GM12891 (cell line): ENCODE data around the gene TMEM121B.

Experiments
- POLR2A ChIP-seq: IDR thresholded peaks from 2 replicates; pipeline ENCODE4 v1.6.1; 2011; ENCODE audit warnings: low read depth, low read length, control low read depth
- POLR2AphosphoS5 ChIP-seq: IDR thresholded peaks from 2 replicates; pipeline ENCODE4 v1.6.1; 2011; ENCODE audit warnings: low read depth, low read length, control low read depth
- TAF1 ChIP-seq: IDR thresholded peaks from 2 replicates; pipeline ENCODE4 v1.6.1; 2011; ENCODE audit warnings: low read depth, low read length, control low read depth

DNA sequence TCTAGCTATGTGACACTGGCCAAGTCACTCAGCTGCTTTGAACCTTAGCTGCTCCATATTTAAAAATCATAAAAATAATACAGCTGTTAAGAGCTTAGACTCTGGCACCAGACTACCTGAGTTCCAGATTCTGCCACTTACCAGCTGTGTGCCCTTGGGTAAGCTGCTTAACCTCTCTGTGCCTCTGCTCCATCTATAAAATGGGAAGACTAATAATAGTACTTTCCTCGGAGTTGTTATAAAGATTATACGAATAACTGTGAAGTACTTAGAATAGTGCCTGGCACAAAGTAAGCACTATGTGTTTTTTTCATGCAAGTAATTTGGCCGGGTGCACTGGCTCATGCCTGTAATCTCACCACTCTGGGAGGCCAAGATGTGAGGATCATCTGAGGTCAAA is 36.6 kb upstream of the TMEM121B start:
- no peak for TF ChIP-seq POLR2AphosphoS5
- no peak for TF ChIP-seq TAF1
- TF ChIP-seq POLR2A: no peak
